GM19438 (cell line): ENCODE measurements around the gene CDK4.

ENCODE experiments used
- ATAC-seq: cut with Tn5 transposase; IDR thresholded peaks from one replicate; pipeline ENCODE4 v1.9.1; 2021; ENCODE audit warnings: low read depth; ENCODE audit not compliant: unreplicated experiment

Gene CDK4

DNA sequence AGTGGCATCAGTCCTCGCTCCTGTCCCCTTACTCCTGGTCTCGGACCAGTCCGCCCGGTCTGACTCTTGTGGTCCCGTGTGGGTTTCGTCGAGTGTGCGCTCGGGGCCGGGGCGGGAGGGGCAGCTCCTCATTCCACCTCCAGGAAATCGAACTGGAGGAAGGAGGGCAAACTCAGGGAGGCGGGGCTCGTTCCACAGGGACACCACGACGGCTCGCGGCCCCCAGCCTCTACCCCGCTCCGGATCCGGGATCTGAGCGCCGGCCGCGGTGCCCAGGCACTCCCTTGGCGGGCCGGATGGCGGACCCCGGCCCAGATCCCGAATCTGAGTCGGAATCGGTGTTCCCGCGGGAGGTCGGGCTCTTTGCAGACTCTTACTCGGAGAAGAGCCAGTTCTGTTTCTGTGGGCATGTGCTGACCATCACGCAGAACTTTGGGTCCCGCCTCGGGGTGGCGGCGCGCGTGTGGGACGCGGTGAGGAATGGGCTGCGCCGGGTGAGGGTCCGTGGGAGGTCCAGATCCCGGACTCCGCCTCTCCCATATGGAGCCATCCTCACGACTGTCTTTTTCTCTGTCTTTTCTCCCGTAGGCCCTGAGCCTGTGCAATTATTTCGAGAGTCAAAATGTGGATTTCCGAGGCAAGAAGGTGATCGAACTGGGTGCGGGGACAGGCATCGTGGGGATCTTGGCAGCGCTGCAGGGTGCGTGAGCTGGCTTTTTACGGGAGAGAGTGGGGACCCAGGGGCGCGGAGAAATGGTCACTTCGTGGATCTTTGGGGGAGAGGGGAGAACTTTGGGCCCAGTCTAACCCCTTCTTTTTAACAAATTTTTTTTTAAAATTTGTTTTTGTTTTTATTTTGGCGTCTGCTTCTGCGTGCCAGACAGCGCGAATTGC, 20.6 kb upstream of the CDK4 start, which contains the start of gene EEF1AKMT3:
EEF1AKMT3 (plus strand) TSS at position 186 of the 894 bp plus-strand sequence; CDS start at position 297, 111 bp downstream.
- ATAC-seq, result peak; percentile 33

DNA sequence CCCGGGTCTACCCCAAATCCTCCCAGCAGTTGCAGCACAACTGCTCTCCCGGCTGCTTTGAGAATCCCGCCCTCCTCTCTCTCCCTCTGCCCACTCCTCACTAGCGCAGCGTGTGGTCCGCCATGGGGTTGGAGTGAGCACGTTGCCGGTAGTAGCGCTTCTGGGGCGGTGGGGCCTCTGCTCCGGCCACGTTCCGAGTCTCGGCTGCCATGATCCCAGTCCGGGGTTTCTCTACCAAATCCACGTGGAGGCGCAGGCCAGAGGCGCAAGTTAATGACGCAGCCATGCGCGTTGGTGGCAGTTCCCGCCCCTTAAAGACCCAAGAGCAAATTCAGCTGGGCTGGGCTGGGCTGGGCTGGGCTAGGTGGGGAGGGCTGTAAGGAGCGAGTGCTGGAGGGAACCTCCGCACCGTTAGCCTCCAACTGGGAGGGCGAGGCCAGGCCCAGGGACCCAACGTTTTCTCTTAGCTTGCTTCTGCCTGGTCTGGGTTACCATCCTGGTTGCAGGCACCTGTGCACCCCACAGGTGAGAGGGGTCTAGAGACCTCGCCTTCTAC, 19.8 kb upstream of the CDK4 start, which contains the start of gene METTL1:
METTL1 (minus strand) TSS at position 233 of the 556 bp plus-strand sequence; CDS start at position 211, 22 bp downstream.
- ATAC-seq, result peak; percentile 84

DNA sequence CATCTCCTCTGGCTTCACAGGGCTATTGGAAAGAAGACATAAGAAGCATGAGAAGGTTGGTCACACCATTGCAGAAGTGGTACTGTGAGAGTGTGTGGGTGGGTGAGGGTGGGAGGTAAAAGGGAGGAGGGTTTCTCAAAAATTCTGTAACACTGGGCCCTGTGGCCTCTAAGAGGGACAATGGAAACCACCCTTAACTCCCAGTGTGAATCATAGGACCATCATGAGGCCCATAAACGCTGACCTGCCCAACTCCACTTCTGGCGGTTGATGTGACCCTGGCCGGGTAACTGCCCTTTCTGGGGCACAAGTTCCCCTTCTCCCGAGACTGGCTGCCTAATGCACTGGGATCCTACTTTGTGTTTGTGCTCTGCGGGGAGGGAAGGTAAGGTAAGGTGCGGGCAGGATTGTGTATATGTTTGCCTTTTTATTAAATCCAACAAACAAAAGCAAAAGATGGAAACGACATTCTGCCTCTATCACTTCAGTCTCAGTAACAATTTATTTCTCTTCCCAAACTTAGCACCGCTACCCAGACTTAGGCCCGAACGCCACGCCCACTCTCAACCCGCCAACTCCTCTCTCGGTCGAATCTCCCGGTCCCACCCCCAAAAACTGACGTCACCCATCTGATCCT, 19.2 kb upstream of the CDK4 start:
- peak; percentile 70 for ATAC-seq

DNA sequence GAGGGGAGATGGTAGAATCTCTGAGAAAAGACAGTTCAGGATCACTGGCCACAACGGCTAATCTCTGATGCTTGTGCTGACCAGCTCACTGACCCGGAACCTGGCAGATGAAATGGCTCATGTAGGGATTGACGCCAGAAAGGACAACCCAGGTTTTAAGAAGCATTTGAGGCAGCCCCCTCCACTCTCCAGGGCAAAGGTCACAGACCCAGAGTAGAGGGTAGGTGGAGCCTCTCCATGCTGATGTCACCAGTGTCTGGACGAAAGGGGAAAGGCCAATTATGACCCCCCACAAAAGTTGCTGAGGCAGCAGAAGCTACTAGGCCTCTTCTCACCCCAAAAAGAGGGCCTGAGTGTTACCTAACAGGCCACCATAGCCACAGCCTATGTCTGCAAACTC, 18.6 kb upstream of the CDK4 start:
- no peak for ATAC-seq

DNA sequence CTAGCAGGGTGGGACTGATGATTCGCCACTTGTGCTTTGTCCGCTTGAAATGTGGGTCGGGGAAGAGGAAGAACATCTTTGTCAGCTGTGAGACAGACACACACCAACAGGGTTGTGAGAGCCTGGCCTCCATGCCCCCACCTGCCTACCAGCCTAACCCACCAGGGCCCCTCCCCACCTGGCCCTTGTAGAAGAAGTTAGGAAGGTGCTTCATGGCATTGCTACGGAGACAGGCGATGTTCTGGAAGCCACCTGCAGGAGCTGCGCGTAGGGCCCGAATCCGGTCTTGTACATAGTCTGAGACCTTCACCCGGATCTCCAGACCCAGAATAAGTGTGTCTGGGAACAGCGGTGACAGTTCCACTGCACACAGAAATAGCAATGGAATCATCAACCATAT, 17.5 kb upstream of the CDK4 start:
- ATAC-seq, result no peak

DNA sequence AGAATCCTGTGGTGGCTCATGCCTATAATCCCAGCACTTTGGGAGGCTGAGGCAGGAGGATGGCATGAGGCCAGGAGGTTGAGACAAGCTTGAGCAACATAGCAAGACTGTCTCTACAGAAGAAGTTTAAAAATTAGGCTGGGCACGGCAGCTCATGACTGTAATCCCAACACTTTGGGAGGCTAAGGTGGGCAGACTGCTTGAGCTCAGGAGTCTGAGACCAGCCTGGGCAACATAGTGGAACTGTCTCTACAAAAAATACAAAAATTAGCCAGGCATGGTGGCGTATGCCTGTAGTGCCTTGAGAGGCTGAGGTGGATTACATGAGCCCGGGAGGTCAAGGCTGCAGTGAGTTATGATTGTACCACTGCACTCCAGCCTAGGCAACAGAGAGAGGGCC, 15.8 kb upstream of the CDK4 start:
- ATAC-seq, result no peak

DNA sequence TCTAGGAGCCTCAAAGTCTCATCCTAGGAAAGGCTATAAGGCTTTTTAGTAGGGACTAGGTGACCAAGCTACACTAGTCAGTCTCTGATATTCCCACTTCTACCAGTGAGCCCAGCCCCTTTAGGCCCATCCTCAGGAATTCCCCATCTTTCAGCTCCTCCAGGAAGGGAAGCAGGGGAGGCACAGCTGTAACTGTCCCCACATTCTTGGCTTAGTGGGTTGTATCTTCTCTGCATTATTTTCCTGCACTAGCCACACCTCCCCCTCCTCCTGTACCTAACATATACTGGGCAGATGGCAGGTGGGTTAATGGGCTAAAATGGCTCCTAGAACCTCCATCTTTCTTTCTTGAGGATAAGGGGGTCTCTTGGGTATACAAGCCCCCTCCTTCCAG, 15.2 kb upstream of the CDK4 start:
- ATAC-seq, result no peak

DNA sequence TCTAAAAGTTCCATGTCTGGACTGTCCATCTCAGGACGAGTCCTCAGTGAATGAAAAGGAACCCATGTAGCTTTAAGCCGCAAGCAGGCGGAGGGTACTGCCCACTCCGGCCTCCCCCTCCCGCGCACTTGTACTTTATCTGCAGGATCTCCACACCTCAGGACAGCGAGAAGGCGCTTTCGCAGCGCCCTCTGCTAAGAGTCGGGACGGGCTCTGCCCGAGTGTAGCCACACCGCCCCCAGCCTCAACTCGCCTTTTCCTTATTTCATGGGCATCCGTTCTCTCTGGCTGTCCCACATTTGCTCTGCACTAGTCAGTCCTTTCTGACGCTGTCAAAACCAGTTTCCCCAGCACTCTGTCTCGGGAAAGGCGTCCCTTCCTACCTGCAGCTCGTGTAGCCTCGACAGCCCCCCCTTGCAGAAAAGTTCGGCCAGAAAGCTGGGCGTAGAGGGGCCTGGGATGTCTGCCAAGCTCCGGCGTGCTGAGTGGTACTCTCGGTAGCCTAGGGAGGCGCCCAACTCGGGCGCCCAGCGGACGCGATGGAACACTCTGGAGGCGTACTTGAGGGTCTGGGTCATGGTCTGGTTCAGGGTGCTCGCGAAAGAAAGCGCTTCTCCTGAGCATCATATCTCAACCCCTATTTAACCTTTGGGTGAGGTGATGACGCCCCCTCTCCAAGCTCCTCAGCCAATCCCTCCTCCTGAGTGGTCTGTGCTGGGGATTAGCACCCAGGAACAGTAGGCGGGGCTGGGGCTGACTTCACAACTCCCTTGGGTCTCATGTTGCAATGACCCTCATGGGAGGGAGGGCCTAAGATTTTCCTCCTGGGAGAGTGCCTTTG, 14.6 kb upstream of the CDK4 start, which contains the start of gene CYP27B1:
CYP27B1 (minus strand) TSS at position 615 of the 841 bp plus-strand sequence; CDS start at position 578, 37 bp downstream.
- ATAC-seq, result no peak

DNA sequence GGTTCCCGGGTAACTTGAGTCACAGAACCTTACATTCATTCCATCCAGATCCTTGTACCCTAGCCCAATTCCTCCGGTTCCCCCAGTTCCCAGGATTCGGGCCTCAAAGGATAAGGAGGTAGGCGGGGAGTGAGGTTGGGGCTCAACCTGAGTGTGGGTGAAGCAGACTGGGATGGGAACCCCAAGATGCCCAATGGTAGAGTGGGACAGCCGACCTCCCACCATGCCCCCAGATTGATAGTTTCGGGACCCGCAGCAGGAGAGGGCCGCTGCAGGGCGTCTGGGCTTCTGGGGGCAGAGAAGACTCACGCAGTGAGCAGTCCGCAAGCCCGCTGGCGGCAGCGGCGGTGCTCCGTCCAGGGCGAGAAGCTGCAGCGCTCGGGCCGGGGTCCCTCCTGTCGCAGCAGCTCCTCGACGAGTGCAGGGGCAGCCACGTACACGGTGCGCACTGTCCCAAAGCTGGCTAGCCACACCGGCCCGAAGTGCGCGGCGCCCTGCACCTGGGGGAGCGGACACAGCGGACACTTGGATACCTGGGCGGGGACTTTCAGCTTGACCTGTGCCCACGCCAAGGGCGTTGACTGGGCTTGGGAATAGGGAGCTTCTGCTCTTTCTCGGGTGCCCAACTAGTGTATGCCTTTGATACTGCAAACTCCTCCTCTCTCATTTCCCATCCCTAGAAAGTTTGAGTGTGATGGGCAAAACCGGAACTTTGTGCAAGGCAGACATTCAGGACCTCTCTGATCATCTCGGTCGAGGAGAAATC, 13.8 kb upstream of the CDK4 start:
- peak; percentile 7 for ATAC-seq

DNA sequence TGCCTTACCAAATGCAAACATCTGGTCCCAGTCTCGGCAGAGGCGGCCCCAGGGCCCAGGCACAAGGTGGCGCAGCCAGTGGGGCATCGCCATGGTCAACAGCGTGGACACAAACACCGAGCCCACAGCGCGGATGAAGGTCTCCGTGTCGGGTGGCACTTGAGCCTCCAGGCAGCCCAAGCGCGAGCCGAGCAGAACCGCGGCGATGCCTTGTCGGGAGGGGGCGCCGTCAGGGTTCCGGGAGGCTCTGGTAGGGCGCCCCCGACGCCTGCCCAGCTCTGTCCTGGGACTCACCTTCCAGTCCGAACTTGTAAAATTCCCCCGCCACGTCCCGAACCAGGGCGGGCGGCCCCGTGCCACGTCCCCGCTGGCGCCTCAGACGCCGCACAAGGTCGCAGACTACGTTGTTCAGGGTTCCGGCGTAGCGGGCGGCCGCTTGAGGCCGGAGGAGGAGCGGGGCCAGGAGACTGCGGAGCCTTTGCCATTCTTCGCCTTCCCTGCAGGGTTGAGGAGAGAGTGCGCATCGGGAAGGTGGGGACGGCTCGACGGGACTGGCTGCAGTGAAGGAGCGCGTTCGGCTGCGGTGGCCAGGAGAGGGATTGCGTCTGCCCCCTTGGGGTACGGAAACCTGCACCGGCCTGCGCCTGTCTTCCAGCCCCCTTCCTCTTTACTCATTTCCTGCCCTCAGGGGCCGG, 13.0 kb upstream of the CDK4 start:
- ATAC-seq, result peak; percentile 62

DNA sequence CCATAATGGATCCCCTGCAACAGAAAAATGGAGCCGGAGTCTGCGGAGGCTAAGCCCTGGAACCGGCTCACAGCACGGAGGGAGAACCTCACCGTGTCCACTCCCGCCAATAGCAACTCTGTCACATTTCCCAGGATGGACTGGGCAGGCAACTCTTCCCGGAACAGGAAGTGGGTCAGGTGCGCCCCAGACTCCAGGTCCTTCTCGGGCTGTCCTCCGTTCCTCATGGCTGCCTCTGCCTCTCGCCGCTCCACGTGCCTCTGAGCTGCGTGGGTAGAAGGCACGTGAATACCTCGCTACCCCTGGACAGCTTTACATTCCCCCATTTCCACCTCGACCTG, 12.5 kb upstream of the CDK4 start:
- no peak for ATAC-seq

DNA sequence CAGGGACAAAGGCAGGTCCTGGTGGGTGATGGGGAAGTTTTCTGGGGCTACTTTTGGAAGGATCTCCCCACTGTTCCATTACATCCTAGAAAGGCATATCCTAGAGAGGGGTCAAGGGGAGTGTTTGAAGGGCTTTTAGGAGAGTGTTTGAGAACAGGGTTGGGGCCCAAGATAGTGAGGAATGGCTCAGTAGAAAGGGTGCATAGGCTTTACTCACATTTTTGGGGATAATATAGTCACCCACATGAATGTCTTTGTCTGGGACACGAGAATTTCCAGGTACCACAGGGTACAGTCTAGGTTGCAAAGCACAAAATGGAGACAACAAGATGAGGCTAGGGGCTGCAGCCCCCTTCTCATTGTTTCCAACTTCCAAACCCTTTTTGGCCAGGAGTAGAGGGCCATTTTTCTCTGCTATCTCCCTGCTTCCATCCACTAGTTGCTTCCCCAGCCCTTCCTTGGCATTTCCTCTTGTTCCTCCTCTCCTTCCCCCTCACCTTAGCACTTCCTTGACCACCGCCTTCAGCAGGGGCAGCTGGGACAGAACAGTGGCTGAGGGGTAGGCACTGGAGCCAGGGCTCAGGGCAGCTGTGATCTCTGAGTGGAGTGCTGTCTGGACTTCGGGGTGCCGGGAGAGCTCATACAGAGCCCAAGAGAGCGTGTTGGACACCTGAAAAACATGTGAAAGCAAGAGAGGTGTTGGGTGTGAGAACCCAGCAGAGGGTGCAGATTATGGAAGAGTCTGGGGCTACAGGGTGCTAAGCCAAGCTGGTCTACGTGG, 12.0 kb upstream of the CDK4 start:
- no peak for ATAC-seq

DNA sequence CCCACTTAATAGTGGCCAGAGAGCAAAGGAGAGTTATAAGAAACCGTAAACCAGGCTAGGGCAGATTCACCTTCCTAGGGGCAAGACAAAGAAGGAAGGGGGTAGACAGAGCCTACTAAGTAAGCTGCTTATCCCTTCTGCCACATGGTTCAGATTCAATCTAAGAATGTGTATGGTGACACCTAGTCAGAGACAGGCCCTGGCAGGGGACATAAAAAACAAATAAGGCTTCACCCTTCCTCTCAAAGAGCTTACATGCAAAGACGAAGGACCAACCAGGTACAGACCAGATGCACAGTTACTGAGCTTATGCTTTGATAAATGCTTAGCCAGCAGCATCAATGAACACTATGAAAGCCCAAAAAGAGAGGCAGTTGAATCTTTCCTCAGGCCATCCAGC, 10.4 kb upstream of the CDK4 start:
- no peak for ATAC-seq

DNA sequence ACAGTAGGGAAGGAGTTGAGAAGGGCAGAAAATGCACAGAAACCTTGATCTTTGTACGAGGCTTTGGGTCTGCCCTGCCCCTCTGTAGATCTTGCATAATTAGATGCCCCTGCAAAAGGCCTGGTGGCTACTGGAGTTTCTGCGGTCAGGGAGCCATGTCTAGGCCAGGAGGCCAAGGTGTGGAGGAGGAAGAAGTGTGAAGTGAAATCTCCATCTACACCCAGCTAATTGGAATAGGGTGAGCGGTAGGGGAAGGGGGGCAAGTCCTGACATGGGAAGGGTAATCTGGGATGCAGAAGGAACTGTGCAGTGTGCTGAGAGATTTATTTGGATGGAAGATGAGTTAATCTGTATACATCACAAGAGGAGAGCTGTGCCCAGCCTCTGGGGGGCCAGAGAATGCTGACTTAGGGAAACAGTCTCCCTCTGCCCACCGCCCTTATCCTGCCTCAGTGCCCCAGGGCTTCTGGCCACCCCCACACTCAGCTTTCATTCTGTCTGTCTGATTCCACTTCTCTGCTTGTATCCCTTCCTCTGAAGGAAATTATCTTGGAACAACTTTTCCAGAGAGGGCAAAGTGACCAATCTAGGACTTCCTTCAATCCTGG, 9.4 kb upstream of the CDK4 start:
- no peak for ATAC-seq

DNA sequence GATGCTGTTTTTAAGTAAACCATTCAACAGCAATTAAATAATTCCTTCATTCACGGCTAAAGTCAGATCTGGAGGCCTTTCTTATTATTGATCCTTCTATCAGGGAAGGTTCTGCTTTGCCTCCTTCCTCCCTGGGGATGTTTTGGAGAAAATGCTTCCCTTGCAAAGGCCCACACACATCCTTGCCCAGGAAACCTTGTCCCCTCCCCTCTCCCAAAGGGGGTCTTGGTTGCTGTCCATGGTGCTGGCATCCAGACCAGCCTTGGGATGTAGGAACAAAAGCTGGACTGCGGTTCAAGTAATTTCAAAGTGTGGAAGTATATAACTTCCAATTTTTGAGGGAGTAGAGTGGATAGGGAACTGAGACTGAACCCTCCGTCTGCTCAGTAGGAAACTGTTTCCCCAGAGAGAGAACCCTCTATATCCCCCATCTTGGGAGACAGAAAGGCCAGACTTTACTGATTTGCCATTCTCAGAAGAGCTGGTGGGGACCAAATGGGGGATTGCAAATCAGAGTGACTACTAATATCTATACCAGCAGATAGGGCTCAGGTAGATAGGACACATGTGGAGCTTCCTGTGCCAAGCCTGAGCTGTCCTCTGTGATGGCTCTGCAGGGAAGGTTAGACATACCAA, 8.4 kb upstream of the CDK4 start:
- no peak for ATAC-seq

DNA sequence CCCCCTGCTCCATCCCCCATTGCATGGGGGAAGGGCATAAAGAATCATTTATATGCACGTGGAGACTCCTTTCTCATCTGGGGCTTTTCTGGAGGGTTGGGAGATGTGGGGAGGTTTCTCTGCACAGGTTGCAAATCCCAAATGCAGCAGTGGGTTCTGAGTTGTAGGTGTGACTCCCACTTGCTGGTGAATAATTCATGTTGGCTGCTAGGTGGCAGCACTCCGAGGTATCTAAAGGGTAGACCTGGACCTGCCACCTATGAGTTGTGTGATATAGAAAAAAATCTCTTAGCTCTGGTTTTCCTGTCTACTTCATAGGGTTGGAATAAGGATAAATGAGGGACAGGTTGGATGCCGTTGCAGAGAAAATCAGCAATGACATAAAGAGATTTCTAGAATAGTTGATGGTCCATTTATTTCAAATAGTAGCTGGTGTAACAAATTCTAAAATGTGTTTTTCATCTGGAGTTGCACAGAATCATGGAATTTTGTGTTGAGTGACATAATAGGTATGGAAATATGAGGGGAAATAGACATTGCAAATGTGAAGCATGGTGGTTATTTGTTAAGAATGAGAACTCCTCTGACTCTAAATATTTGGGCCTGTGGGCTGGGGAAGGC, 7.4 kb upstream of the CDK4 start:
- no peak for ATAC-seq
